HG03045 (cell line): ENCODE data around the gene FIG4.
"Not testable (repeated sequence)": the region's sequence is repeated elsewhere in the genome, so short reads cannot be mapped to it uniquely, and the experiment has no call there.

Experiments used
- ATAC-seq: cut with Tn5 transposase; IDR thresholded peaks from one replicate; pipeline ENCODE4 v1.9.1; 2021; ENCODE audit warnings: mild to moderate bottlenecking, moderate library complexity; ENCODE audit not compliant: unreplicated experiment

Gene FIG4

GRCh38 chr6:109841869-109842268 lies 150.8 kb downstream of the FIG4 start:
- ATAC-seq = no peak

- ATAC-seq = no peak
Observed at GRCh38 chr6:109852713-109853112, 161.6 kb downstream of the FIG4 start.

GRCh38 chr6:109853426-109853825 lies 162.3 kb downstream of the FIG4 start:
- ATAC-seq = no peak

- ATAC-seq = no peak
Observed at GRCh38 chr6:109853951-109854350, 162.9 kb downstream of the FIG4 start.

GRCh38 chr6:109854541-109855308 lies 163.6 kb downstream of the FIG4 start:
- no peak for ATAC-seq

- ATAC-seq = not testable (repeated sequence)
Observed at GRCh38 chr6:109855476-109856040, 164.5 kb downstream of the FIG4 start.

- ATAC-seq = no peak
Observed at GRCh38 chr6:109861946-109862345, 170.8 kb downstream of the FIG4 start.

GRCh38 chr6:109864050-109864449 lies 173.0 kb downstream of the FIG4 start:
- ATAC-seq = no peak

- ATAC-seq = no peak
Observed at GRCh38 chr6:109865968-109866367, 174.9 kb downstream of the FIG4 start.

GRCh38 chr6:109867009-109867969 lies 176.2 kb downstream of the FIG4 start:
- no peak for ATAC-seq

GRCh38 chr6:109867970-109868358 lies 176.9 kb downstream of the FIG4 start:
- ATAC-seq = no peak

GRCh38 chr6:109869398-109870088 lies 178.4 kb downstream of the FIG4 start:
- not testable (repeated sequence) for ATAC-seq

GRCh38 chr6:109870089-109870410 lies 179.0 kb downstream of the FIG4 start:
- ATAC-seq = no peak

GRCh38 chr6:109872549-109872948 lies 181.5 kb downstream of the FIG4 start:
- no peak for ATAC-seq

GRCh38 chr6:109872968-109873545 lies 182.0 kb downstream of the FIG4 start:
- no peak for ATAC-seq

GRCh38 chr6:109874086-109874485 lies 183.0 kb downstream of the FIG4 start:
- no peak for ATAC-seq

GRCh38 chr6:109874621-109875020 lies 183.5 kb downstream of the FIG4 start:
- ATAC-seq = no peak
